GM12878 (cell line): Measurements from ENCODE around the gene TP73. TPM values are rescaled to one million over a fixed set of nuclear protein-coding genes. Genes with fewer than 3 reads are reported as not detected.

ENCODE experiments used
- ATAC-seq: fragments of 200-7000 bp; cut with Tn5 transposase; 3 replicates; pipeline ENCODE4 v1.9.1; 2020; ENCODE audit warnings: mild to moderate bottlenecking, moderate library complexity
- BruUV-seq: library from RNA; stranded (reverse); fragments of 400-500 nt; replicated peaks from 2 replicates; lab custom pipeline; 2021; lab: Mats Ljungman, UMichigan
- CTCF ChIA-PET: fragments of 300-600 bp; sonication (Branson Sonifier 250); formaldehyde crosslinking; extraction: SDS; loops from one replicate; lab custom pipeline; 2021; ENCODE audit warnings: inconsistent platforms; lab: Yijun Ruan, JAX
- POLR2A ChIA-PET: fragments of 350-600 bp; formaldehyde crosslinking; extraction: SDS; loops from one replicate; lab custom pipeline; 2021; ENCODE audit warnings: inconsistent platforms; lab: Charles Lee
- RAD21 ChIA-PET: fragments of 300-600 bp; sonication (Branson Sonifier 250); formaldehyde crosslinking; loops from one replicate; lab custom pipeline; 2023; ENCODE audit warnings: antibody characterized with exemption; ENCODE audit not compliant: unreplicated experiment; lab: Charles Lee
- SMC1A ChIA-PET: fragments of 300-600 bp; sonication (Branson Sonifier 250); formaldehyde crosslinking; loops from one replicate; lab custom pipeline; 2023; ENCODE audit not compliant: unreplicated experiment, uncharacterized antibody; lab: Charles Lee
- DNase-seq: peaks from one replicate; pipeline ENCODE4 v3.0.0-alpha.2; 2011; ENCODE audit warnings: low read depth, low spot score
- FAIRE-seq: peaks from 3 replicates; lab custom pipeline; 2011; peaks lifted over from hg19 to GRCh38; lab: Jason Lieb, UNC
- H2AFZ ChIP-seq: 2 replicates; pipeline ENCODE4 v1.6.0; 2011; ENCODE audit warnings: low read depth, low read length, control low read depth; ENCODE audit not compliant: control insufficient read depth
- H3K27ac ChIP-seq: 2 replicates; pipeline ENCODE4 v1.5.1; 2011; ENCODE audit warnings: control low read depth; ENCODE audit not compliant: control insufficient read depth, insufficient read depth
- H3K27me3 ChIP-seq, 2 experiments: replicated peaks in 1 of 2; 2 replicates each; pipeline versions ENCODE4 v1.6.0 to v1.6.1; 2011; ENCODE audit warnings: low read length in 1 of 2; ENCODE audit not compliant: control insufficient read depth in 2 of 2, insufficient read depth in 2 of 2
- H3K36me3 ChIP-seq, 2 experiments: 2 replicates each; pipeline ENCODE4 v1.5.1; 2011; ENCODE audit warnings: low read length in 1 of 2; ENCODE audit not compliant: control insufficient read depth in 2 of 2, insufficient read depth in 2 of 2
- H3K4me1 ChIP-seq: 2 replicates; pipeline ENCODE4 v1.6.1; 2011; ENCODE audit warnings: mild to moderate bottlenecking, low read length, moderate library complexity, mixed read lengths; ENCODE audit not compliant: control insufficient read depth, insufficient read depth
- H3K4me2 ChIP-seq: 2 replicates; pipeline ENCODE4 v1.6.0; 2011; ENCODE audit warnings: control low read depth; ENCODE audit not compliant: control insufficient read depth, insufficient read depth
- H3K4me3 ChIP-seq: fragments of 200-600 bp; sonication (generic); 2 replicates; pipeline ENCODE4 v1.5.1; 2016
- H3K79me2 ChIP-seq: 2 replicates; pipeline ENCODE4 v1.6.0; 2011; ENCODE audit warnings: low read length; ENCODE audit not compliant: control insufficient read depth, insufficient read depth
- H3K9ac ChIP-seq: 2 replicates; pipeline ENCODE4 v1.8.0; 2011; ENCODE audit warnings: low read length, control low read depth, mixed read lengths; ENCODE audit not compliant: control insufficient read depth, insufficient read depth
- H3K9me3 ChIP-seq: replicated peaks from 3 replicates; pipeline ENCODE4 v1.5.1; 2011; ENCODE audit warnings: mild to moderate bottlenecking, low read length; ENCODE audit not compliant: control insufficient read depth, insufficient read depth
- H4K20me1 ChIP-seq: 2 replicates; pipeline ENCODE4 v1.6.0; 2011; ENCODE audit not compliant: control insufficient read depth, insufficient read depth
- IKZF1 ChIP-seq: fragments of 450-650 bp; conservative IDR thresholded peaks from 2 replicates; pipeline ENCODE4 v1.6.1; 2017; ENCODE audit warnings: antibody characterized with exemption, mild to moderate bottlenecking
- MAX ChIP-seq: IDR thresholded peaks from 2 replicates; pipeline ENCODE4 v1.6.1; 2012; ENCODE audit warnings: low read depth, low read length, improper control_type of control experiment
- WGBS: methylation state at CpG from one replicate; pipeline ENCODE4 v1.1.6; 2016; ENCODE audit warnings: low lambda C conversion rate; ENCODE audit not compliant: insufficient replicate concordance, insufficient coverage; ENCODE audit errors: missing lambda C conversion rate; 5-methylcytosine and 5-hydroxymethylcytosine counted together
- in situ Hi-C: fragments of 300-500 bp; cut with MboI; formaldehyde crosslinking; loops from 9 replicates; pipeline ENCODE4 v1.14.3; 2018; ENCODE audit warnings: mixed read lengths
- intact Hi-C: fragments of 100-400 bp; cut with micrococcal nuclease; formaldehyde crosslinking; loops from one replicate; pipeline ENCODE4 v1.14.2; 2022; ENCODE audit not compliant: unreplicated experiment
- polyA plus RNA-seq, 11 experiments: library from polyadenylated mRNA; depleted of rRNA in 4 of 11; unstranded in 6 of 11; stranded (reverse) in 5 of 11; fragments of >200 nt; fragmentation: Nextera tagmentation in 4 of 11; fragmentation: Illumina TruSeq in 1 of 11; extraction: Ambion mirVana in 4 of 11; extraction: Trizol in 1 of 11; gene quantifications; 1 replicate in 1 of 11; 2 replicates in 10 of 11; pipeline versions ENCODE4 v1.2.1 to v1.2.3, GENCODE V29; 2011 to 2016; ENCODE audit warnings: inconsistent platforms in 2 of 11, missing spikeins in 2 of 11, low read depth in 1 of 11
- total RNA-seq, 4 experiments: library from RNA; depleted of rRNA in 3 of 4; stranded (reverse); fragments of >200 nt in 3 of 4; fragmentation: Illumina TruSeq in 1 of 4; extraction: Trizol in 1 of 4; gene quantifications; 2 replicates each; pipeline versions ENCODE4 v1.2.1 to v1.2.3, GENCODE V29; 2013 to 2021

TP73 gene
- total and polyA plus RNA-seq, 10 of the 15 experiments (the other 5 are each of a cell fraction or from before 2014, with no cell fraction given) = 0.08 to 54.2 (median 14.9) TPM

- TF ChIP-seq IKZF1 = peak; percentile 35; the same call in 1 of the 2 replicates
- no peak for TF ChIP-seq MAX
- ChIA-PET CTCF (interaction anchor here (0.7 to 1.3 kb wide), 5 partner anchors 16 to 52 kb away, joined by 3 to 5 read pairs (median 4); no protein-coding TSS in a partner anchor), SMC1A (interaction anchor here (1.7 to 3.8 kb wide), 2 partner anchors 17 to 21 kb away, joined by 5 to 65 read pairs; partner anchors contain the start of genes TP73 and WRAP73), RAD21 (interaction anchor here (0.8 to 5.4 kb wide), 4 partner anchors 15 to 53 kb away, joined by 3 to 42 read pairs (median 11); partner anchors contain the start of gene TP73), POLR2A (interaction anchor here (4.0 kb wide), 1 partner anchor 17 kb away, joined by 65 read pairs; the partner anchor contains the start of gene TP73)
- Histone ChIP-seq H3K79me2 (peaks cover 81% of the 10 kb centered on the region), H3K9me3 (no peaks in the 10 kb centered on the region), H3K27me3 (no peaks in the 10 kb centered on the region), H3K27ac (peak overlapping the region; percentile 93), H3K4me2 (peak overlapping the region; percentile 85), H4K20me1 (no peaks in the 10 kb centered on the region), H3K9ac (no peak overlapping the region; the same call in 1 of the 2 replicates), H3K4me1 (peaks cover 80% of the 10 kb centered on the region), H2AFZ (no peak overlapping the region), H3K36me3 (peaks cover 0 to 12% of the 10 kb centered on the region in 2 experiments; a peak in 2 of 4 replicates), H3K4me3 (no peak overlapping the region)
- 53% methylated on average over 29 of the region's 29 CpGs for WGBS
- in situ Hi-C loops (no loop called here), intact Hi-C loops (no loop called here)
- no peak for FAIRE-seq
- BruUV-seq = no TSS peak
- no peak for DNase-seq
- ATAC-seq = no peak
These were observed 19.3 kb downstream of the TP73 start for GRCh38 chr1:3671371-3672180.
